B cell (primary cell): Measurements from ENCODE around the gene NFYC. TPM values are rescaled to one million over a fixed set of nuclear protein-coding genes. Genes with fewer than 3 reads are reported as not detected.
A peak's percentile ranks its signal among the peaks of the same experiment; 100 is the strongest.

Source experiments
- ATAC-seq: fragments of 200-7000 bp; cut with Tn5 transposase; one replicate; pipeline ENCODE4 v1.10.0; 2021; ENCODE audit warnings: low read depth, mild to moderate bottlenecking, moderate number of reproducible peaks, moderate library complexity
- CTCF ChIA-PET: fragments of 350-600 bp; sonication (Branson Sonifier 250); formaldehyde crosslinking; loops from one replicate; lab custom pipeline; 2021; ENCODE audit warnings: antibody characterized with exemption, inconsistent platforms; lab: Charles Lee
- POLR2A ChIA-PET: fragments of 350-600 bp; sonication (Branson Sonifier 250); formaldehyde crosslinking; loops from one replicate; lab custom pipeline; 2021; ENCODE audit warnings: antibody characterized with exemption; lab: Charles Lee
- DNase-seq: peaks from one replicate; pipeline ENCODE4 v3.0.0; 2013
- H2AFZ ChIP-seq: 2 replicates; pipeline ENCODE4 v1.6.1; 2012; ENCODE audit warnings: mild to moderate bottlenecking, low read depth, low read length; ENCODE audit not compliant: insufficient read depth, poor library complexity, severe bottlenecking
- H3K27ac ChIP-seq, 2 donors: 1 replicate in 1 of 2; 2 replicates in 1 of 2; pipeline ENCODE4 v1.5.1; 2012 to 2013; ENCODE audit warnings: low read length in 2 of 2, mild to moderate bottlenecking in 2 of 2, moderate library complexity in 1 of 2
- H3K27me3 ChIP-seq, 4 experiments: fragments of 200-600 bp in 1 of 4; sonication (generic) in 1 of 4; replicated peaks in 1 of 4; 1 replicate in 2 of 4; 2 replicates in 2 of 4; pipeline versions ENCODE4 v1.6.1 to v1.7.0; 2013 to 2016; ENCODE audit warnings: low read length in 3 of 4, mild to moderate bottlenecking in 2 of 4, mixed read lengths in 1 of 4, moderate library complexity in 1 of 4; ENCODE audit not compliant: insufficient read depth in 4 of 4, control insufficient read depth in 3 of 4; ENCODE audit errors: control extremely low read depth in 1 of 4
- H3K36me3 ChIP-seq, 2 experiments: replicated peaks in 1 of 2; 1 replicate in 1 of 2; 2 replicates in 1 of 2; pipeline versions ENCODE4 v1.6.1 to v1.7.1; 2013; ENCODE audit warnings: low read length in 1 of 2; ENCODE audit not compliant: insufficient read depth in 2 of 2, control insufficient read depth in 1 of 2; ENCODE audit errors: control extremely low read depth in 1 of 2, extremely low read depth in 1 of 2
- H3K4me1 ChIP-seq, 2 donors: fragments of 200-600 bp in 1 of 2; sonication (generic) in 1 of 2; 1 replicate in 1 of 2; 2 replicates in 1 of 2; pipeline versions ENCODE4 v1.5.1 to v1.6.1; 2013 to 2017; ENCODE audit warnings: low read length in 2 of 2; ENCODE audit not compliant: control insufficient read depth in 2 of 2, insufficient read depth in 2 of 2
- H3K4me2 ChIP-seq: replicated peaks from 2 replicates; pipeline ENCODE3; 2012; ENCODE audit warnings: mild to moderate bottlenecking, low read depth, low read length; ENCODE audit not compliant: poor library complexity, severe bottlenecking
- H3K4me3 ChIP-seq, 5 experiments: fragments of 200-600 bp in 1 of 5; sonication (generic) in 1 of 5; 1 replicate in 3 of 5; 2 replicates in 2 of 5; pipeline versions ENCODE4 v1.5.1 to v1.7.0; 2011 to 2016; ENCODE audit warnings: low read length in 4 of 5, mild to moderate bottlenecking in 4 of 5, low read depth in 2 of 5, control low read depth in 1 of 5, moderate library complexity in 1 of 5; ENCODE audit not compliant: insufficient read depth in 1 of 5; ENCODE audit errors: control extremely low read depth in 1 of 5, extremely low read depth in 1 of 5
- H3K79me2 ChIP-seq: fragments of 200-600 bp; sonication (generic); one replicate; pipeline ENCODE4 v1.6.0; 2016; ENCODE audit warnings: low read length; ENCODE audit not compliant: control insufficient read depth, insufficient read depth
- H3K9ac ChIP-seq: fragments of 200-600 bp; sonication (generic); 2 replicates; pipeline ENCODE4 v1.6.1; 2017; ENCODE audit warnings: mild to moderate bottlenecking, low read length, moderate library complexity
- H3K9me3 ChIP-seq, 3 donors: one replicate each; pipeline versions ENCODE4 v1.6.1 to v1.7.1; 2013; ENCODE audit warnings: low read length in 2 of 3; ENCODE audit not compliant: control insufficient read depth in 2 of 3, insufficient read depth in 1 of 3; ENCODE audit errors: control extremely low read depth in 1 of 3
- H4K20me1 ChIP-seq: 2 replicates; pipeline ENCODE4 v1.6.0; 2012; ENCODE audit warnings: mild to moderate bottlenecking, low read length; ENCODE audit not compliant: insufficient read depth, control insufficient read depth, poor library complexity, severe bottlenecking
- H3K27ac Mint-ChIP-seq: one replicate; pipeline ENCODE4 v1.8.0; 2021; ENCODE audit warnings: mixed read lengths
- H3K27me3 Mint-ChIP-seq: one replicate; pipeline ENCODE4 v1.8.0; 2021; ENCODE audit warnings: mixed read lengths
- H3K4me1 Mint-ChIP-seq: one replicate; pipeline ENCODE4 v1.8.0; 2021; ENCODE audit warnings: mixed read lengths
- H3K4me3 Mint-ChIP-seq: one replicate; pipeline ENCODE4 v1.8.0; 2021; ENCODE audit warnings: mixed read lengths
- H3K9me3 Mint-ChIP-seq: one replicate; pipeline ENCODE4 v1.8.0; 2022; ENCODE audit warnings: mixed read lengths; ENCODE audit not compliant: insufficient read depth
- EZH2 ChIP-seq: IDR thresholded peaks from 2 replicates; pipeline ENCODE4 v1.6.1; 2012; ENCODE audit warnings: borderline replicate concordance, low read depth, mild to moderate bottlenecking, moderate library complexity, low read length; ENCODE audit not compliant: insufficient read depth, poor library complexity, severe bottlenecking
- WGBS: methylation state at CpG from one replicate; pipeline ENCODE4 v1.1.5; 2013; ENCODE audit warnings: missing lambda C conversion rate; ENCODE audit not compliant: insufficient coverage; 5-methylcytosine and 5-hydroxymethylcytosine counted together
- intact Hi-C: fragments of 100-400 bp; cut with micrococcal nuclease; formaldehyde crosslinking; loops from one replicate; pipeline ENCODE4 v1.10.0; 2022
- polyA plus RNA-seq: library from polyadenylated mRNA; depleted of rRNA; stranded (reverse); fragments of >200 nt; gene quantifications from 2 replicates; pipeline ENCODE4 v1.2.3, GENCODE V29; 2012
- total RNA-seq, 2 donors: library from RNA; stranded (reverse); fragments of 120-200 nt in 1 of 2; gene quantifications; 1 replicate in 1 of 2; 2 replicates in 1 of 2; pipeline versions ENCODE4 v1.2.3 to v1.2.4, GENCODE V29; 2013 to 2022
- TF ChIP-seq, protein P1 (sequence below): fragments of 200-600 bp; IDR thresholded peaks from one replicate; pipeline ENCODE4 v1.8.0; 2022; ENCODE audit warnings: antibody characterized with exemption, mild to moderate bottlenecking

The NFYC gene
- total and polyA plus RNA-seq, 2 donors (not counting 1 experiment from before 2014, with no cell fraction given), result 88.7 to 123 TPM

DNA sequence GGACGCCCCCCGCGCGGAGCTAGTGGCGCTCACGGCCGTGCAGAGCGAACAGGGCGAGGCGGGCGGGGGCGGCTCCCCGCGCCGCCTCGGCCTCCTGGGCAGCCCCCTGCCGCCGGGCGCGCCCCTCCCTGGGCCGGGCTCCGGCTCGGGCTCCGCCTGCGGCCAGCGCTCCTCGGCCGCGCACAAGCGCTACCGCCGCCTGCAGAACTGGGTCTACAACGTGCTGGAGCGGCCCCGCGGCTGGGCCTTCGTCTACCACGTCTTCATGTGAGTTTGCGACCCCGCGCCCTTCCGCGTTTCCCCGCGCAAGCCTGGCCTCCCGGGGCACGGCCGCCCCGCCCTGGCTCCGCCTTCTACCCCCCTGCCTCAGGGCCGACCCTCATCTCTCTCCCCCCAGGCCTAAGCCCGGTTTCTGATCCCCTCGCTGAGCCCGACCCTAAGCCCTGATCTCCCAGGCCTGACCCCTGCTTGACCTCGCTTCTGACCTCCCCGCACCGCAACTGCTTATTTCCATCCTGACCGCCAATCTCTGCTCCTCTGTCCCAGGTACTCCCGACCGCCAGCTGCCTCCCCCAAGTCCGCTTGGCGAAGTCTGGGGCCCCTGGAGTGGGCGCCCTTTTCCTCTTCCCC is 92.8 kb downstream of the NFYC start:
- Histone ChIP-seq H3K4me3 (peak overlapping the region in 3 of 5 experiments; percentile 20 to 41 (median 30)), H3K36me3 (no peaks in the 10 kb centered on the region), H3K27ac (no peak overlapping the region), H3K4me1 (peaks cover 12 to 16% of the 10 kb centered on the region in 2 donors), H4K20me1 (no peaks in the 10 kb centered on the region), H3K9ac (peak overlapping the region; percentile 47), H3K9me3 (peaks cover 0 to 7% (median 0%) of the 10 kb centered on the region in 3 donors), H3K4me2 (peak overlapping the region; percentile 83), H2AFZ (peak overlapping the region; percentile 50), H3K79me2 (no peaks in the 10 kb centered on the region), H3K27me3 (peaks cover 0 to 40% (median 14%) of the 10 kb centered on the region in 4 experiments)
- peaks cover 10% of the 10 kb centered on the region for H3K4me1 Mint-ChIP-seq
- intact Hi-C loops, result no loop called here
- peaks cover 36% of the 10 kb centered on the region for H3K27me3 Mint-ChIP-seq
- peak; percentile 35 for DNase-seq
- TF ChIP-seq, protein P1, sequence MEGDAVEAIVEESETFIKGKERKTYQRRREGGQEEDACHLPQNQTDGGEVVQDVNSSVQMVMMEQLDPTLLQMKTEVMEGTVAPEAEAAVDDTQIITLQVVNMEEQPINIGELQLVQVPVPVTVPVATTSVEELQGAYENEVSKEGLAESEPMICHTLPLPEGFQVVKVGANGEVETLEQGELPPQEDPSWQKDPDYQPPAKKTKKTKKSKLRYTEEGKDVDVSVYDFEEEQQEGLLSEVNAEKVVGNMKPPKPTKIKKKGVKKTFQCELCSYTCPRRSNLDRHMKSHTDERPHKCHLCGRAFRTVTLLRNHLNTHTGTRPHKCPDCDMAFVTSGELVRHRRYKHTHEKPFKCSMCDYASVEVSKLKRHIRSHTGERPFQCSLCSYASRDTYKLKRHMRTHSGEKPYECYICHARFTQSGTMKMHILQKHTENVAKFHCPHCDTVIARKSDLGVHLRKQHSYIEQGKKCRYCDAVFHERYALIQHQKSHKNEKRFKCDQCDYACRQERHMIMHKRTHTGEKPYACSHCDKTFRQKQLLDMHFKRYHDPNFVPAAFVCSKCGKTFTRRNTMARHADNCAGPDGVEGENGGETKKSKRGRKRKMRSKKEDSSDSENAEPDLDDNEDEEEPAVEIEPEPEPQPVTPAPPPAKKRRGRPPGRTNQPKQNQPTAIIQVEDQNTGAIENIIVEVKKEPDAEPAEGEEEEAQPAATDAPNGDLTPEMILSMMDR, result no peak
- TF ChIP-seq EZH2, result peak; percentile 63
- ATAC-seq, result peak; percentile 24
- ChIA-PET POLR2A (interaction anchor here (0.5 kb wide), 1 partner anchor 564 kb away, joined by 4 read pairs; no protein-coding TSS in a partner anchor), CTCF (no interaction called here)
- WGBS, result 14% methylated on average over 63 of the region's 63 CpGs
- no peak overlapping the region for H3K27ac Mint-ChIP-seq
- H3K9me3 Mint-ChIP-seq, result no peaks in the 10 kb centered on the region
- H3K4me3 Mint-ChIP-seq, result peak overlapping the region; percentile 82

DNA sequence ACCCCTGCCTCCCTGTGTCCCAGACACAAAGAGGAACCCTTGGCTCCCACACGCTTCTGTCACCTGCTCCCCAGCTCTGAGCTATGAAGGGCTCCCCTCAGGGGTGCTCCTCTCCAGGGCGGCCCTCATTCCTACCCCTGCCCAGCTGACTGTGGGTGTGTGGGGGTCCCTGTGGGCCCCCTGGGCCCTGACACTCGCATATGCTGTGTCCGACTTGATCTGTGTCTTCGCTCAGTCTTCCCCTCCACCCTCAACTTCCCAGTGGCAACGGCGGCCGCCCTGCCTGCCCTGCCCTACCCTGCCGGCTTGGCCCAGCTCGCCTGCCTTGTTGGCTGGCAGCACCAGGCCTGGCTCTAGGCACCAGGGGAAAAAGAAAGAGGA is 93.3 kb downstream of the NFYC start:
- H3K4me3 ChIP-seq, result no peak overlapping the region
- H3K36me3 ChIP-seq, result no peaks in the 10 kb centered on the region
- TF ChIP-seq, protein P1, result no peak
- no peak for TF ChIP-seq EZH2
- H3K27me3 ChIP-seq, result peaks cover 0 to 40% (median 14%) of the 10 kb centered on the region in 4 experiments
- H3K4me1 ChIP-seq, result peaks cover 12 to 16% of the 10 kb centered on the region in 2 donors
- H3K27me3 Mint-ChIP-seq, result peaks cover 40% of the 10 kb centered on the region
- H3K9me3 Mint-ChIP-seq, result no peaks in the 10 kb centered on the region
- ChIA-PET POLR2A (interaction anchor here (0.5 kb wide), 1 partner anchor 564 kb away, joined by 4 read pairs; no protein-coding TSS in a partner anchor), CTCF (no interaction called here)
- no peak overlapping the region for H3K27ac ChIP-seq
- H3K9me3 ChIP-seq, result peaks cover 0 to 7% (median 0%) of the 10 kb centered on the region in 3 donors
- H3K9ac ChIP-seq, result peak overlapping the region; percentile 47
- peaks cover 10% of the 10 kb centered on the region for H3K4me1 Mint-ChIP-seq
- peak overlapping the region; percentile 83 for H3K4me2 ChIP-seq
- intact Hi-C loops, result no loop called here
- DNase-seq (no peak), ATAC-seq (no peak)
- no peaks in the 10 kb centered on the region for H3K79me2 ChIP-seq
- H2AFZ ChIP-seq, result peak overlapping the region; percentile 50
- H3K4me3 Mint-ChIP-seq, result peak overlapping the region; percentile 82
- H4K20me1 ChIP-seq, result no peaks in the 10 kb centered on the region
- 100% methylated on average over 2 of the region's 10 CpGs for WGBS
- no peak overlapping the region for H3K27ac Mint-ChIP-seq
